ENCODE results near the gene FBXO24.

The FBXO24 gene

DNA sequence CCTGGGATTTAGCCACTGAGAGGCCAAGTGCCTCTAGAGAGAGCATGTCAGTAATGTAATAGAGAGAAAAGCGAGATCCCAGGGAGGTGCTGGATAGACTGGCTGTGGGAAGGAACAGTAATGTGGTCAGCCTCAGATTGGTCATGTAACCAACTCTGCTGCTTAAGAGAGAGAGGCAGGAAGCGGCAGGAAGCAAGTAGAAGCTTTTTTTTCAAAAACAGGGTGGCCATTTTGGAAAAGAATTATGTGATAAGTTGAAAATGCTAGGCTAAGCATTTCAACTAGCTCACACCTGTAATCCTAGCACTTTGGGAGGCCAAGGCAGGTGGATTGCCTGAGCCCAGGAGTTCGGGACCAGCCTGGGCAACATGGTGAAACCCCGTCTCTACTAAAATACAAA is 12.3 kb downstream of the FBXO24 start:
- DNase-seq, result no peak

DNA sequence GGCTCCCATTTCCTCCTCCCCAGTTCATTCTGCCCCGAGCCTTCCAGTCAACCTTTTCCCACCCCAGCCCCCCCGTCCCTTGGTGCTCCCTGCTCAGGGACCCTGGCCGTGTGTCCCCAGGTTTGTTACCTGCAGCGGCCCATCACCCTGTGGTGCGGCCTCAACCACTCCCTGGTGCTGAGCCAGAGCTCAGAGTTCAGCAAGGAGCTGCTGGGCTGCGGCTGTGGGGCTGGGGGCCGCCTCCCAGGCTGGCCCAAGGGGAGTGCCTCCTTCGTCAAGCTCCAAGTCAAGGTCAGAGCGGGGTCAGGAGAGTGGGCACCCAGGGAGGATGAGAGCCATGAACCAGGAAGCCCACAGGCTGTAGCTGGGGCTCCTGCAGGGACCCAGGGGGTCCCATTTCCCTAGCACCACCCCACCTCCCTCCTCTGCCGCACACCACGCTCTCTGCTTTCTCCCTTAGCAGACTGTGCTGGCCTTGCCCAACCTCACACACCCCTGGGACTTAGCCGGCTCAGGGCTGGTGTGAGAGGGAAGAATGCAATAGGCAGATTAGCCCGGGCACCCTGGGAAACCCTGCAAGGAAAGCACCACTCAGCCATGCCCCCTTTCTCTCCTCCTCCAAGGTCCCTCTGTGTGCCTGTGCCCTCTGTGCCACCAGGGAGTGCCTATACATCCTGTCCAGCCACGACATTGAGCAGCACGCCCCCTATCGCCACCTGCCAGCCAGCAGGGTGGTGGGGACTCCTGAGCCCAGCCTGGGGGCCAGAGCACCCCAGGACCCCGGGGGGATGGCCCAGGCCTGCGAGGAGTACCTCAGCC is 14.0 kb downstream of the FBXO24 start:
- DNase-seq, result no peak

DNA sequence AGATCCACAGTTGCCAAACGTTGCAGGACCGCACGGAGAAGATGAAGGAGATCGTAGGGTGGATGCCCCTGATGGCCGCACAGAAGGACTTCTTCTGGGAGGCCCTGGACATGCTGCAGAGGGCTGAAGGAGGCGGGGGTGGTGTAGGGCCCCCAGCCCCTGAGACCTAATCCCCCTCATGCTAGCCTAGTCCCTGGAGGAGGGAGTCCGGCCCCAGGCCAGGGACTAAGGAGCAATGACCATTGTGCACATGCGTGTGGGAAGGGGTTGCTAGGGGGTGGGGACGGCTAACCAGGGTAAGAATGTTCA is 14.6 kb downstream of the FBXO24 start:
- DNase-seq, result no peak

DNA sequence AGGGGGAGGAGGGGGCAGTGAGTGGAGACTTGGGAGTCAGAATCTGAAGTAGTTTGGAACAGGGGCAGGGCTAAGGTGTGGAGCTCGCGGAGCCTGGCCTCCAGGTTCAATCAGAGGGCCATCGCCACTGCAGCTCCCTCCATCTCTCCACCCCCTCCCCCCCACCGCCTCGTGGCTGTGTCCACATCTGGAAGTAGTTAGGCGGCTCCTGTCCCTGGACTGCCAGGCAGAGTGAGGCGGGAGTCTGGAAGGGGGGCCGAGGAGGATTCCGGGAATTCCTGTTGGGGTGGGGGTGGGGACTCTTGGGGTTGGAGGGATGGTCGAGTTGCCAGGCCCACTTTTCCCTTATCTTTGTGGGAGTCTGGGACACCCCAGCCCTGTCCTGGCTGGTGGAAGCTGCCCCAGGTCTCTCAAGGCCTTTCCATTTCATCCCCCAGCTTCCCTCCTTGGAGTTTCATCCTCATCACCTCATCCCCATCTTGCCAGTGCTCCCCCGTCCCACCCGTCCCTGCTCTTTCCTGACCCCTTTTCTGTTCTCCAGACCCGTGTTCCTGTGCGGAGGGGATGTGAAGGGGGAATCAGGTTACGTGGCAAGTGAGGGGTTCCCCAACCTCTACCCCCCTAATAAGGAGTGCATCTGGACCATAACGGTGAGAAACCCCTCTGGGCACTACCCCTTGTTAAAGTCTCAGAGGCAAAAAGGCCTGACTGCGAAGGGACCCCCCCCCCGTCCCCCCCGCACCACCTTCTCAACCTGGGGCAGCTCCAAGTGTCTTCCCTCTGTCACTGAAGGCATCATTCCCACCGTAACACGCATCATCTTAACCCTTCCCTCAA is 17.0 kb downstream of the FBXO24 start:
- DNase-seq, result no peak

DNA sequence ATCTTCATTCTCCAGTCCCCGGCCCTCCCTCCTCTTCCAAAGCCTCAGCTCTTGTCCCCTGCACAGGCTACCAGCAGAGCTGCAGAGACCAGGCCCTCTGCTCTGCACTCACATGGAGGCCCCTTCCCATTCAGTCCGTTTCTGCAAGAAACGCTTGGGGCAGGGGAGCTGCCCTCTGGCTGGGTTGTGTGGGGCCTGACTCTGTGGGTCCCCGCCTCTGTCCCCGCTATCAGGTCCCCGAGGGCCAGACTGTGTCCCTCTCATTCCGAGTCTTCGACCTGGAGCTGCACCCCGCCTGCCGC is 17.5 kb downstream of the FBXO24 start:
- DNase-seq, result no peak

DNA sequence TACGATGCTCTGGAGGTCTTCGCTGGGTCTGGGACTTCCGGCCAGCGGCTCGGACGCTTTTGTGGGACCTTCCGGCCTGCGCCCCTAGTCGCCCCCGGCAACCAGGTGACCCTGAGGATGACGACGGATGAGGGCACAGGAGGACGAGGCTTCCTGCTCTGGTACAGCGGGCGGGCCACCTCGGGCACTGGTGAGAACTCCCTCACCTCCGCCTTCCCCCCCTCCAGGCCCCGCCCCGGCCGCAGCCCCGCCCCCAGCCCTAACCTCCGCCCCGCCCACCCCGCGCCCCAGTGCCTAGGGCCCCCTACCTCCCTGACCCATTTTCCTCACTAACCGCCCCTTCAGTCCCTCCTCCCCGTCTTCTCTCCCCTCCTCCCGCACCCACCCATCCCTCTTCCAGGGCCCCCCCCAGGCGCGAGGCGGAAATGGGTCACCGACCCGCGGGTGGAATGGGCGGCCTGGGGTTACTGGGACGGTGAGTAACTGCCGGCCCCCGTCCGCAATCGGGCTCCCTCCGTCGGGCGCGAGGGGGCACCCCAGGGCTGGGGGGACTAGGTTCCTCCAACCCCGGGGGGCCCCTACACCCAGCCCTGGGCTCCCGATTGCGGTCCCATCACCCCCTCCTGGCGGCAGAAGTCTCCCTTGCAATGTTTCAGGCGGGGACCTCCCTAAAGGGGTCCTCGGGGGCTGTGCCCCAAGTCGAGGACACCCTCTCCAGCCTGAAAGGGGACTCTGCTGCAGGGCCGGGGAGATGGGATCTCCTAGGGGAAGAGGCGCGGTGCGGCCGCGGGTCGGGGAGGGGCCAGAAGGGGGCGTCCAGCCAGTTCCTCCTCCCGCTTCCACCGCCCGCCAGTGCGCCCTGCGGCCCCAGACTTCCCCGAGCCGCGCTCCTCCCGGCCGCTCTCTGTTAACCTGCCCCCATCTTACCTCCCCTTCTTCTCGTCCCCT is 18.2 kb downstream of the FBXO24 start:
- DNase-seq, result peak; percentile 17

DNA sequence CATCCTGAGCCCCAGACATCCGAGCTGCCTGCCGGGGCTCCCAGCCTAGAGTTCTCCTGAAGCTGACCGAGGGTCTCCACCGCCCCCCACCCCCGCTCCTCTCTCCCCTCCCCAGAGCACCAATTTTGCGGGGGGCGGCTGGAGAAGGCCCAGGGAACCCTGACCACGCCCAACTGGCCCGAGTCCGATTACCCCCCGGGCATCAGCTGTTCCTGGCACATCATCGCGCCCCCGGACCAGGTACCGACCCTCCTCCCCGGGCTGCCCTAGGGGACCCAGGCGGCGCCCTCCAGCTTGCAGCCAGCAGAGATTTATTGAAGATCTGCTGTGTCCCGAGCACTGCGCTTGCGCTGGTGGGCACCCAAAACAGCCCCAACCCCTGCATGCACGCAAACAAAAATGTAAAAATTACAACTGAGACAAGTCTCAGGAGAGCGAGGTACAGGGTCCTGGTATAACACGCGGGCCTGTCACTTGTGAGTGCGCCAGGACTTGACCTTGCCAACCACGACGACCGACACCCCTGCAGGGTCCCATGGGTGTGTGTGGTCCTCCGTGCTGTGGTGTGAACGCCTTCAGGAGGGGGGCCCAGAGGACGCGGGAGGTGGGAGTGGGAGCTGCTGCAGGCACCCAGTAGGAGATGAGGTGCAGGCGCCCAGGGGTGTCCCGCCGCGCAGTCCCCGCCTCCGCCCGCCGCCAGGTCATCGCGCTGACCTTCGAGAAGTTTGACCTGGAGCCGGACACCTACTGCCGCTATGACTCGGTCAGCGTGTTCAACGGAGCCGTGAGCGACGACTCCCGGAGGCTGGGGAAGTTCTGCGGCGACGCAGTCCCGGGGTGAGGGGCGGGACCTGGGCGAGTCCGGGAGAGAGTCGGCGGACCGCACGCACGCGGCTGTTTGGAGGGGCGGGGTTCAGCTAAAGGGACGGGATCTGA is 19.1 kb downstream of the FBXO24 start:
- DNase-seq, result no peak

DNA sequence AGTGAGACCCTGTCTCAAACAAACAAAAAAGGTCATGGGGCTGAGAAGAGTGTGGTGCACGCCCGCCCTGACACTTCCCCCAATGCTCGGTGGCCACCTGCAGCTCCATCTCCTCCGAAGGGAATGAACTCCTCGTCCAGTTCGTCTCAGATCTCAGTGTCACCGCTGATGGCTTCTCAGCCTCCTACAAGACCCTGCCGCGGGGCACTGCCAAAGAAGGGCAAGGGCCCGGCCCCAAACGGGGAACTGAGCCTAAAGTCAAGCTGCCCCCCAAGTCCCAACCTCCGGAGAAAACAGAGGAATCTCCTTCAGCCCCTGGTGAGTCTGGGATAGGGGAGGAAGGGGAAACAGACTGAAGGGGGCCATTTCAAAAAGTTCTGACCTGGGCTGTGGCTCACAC is 20.2 kb downstream of the FBXO24 start:
- DNase-seq, result no peak

DNA sequence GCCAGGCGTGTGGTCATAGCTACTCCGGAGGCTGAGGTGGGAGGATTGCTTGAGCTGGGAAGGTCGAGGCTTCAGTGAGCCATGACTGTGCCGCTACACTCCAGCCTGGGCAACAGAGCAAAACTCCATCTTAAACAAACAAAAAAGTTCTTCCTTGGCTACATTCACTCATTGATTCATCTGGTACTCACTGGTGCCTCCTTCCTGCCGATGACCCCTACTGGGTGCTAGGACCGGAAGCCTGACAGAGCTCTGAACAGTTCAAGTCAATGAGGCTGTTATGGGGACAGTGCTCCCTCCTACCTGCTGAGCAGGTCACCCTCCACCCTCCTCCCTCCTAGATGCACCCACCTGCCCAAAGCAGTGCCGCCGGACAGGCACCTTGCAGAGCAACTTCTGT is 21.0 kb downstream of the FBXO24 start:
- no peak for DNase-seq

DNA sequence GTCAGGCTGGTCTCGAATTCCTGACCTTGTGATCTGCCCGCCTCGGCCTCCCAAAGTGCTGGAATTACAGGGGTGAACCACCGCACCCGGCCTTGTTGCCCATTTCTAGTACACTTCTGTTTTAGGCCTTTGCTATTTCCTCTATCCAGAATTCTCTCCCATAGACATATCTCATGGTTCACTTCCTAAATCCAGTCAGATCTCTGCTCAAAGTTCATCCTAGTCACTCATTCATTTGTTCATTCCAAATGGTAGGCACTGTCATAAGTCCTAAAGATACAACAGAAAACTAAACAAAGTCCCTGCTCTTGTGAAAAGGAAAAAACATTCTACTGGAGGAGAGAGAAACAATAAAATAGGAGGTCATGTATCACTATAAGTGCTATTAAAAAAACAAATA is 23.8 kb downstream of the FBXO24 start:
- DNase-seq, result no peak

DNA sequence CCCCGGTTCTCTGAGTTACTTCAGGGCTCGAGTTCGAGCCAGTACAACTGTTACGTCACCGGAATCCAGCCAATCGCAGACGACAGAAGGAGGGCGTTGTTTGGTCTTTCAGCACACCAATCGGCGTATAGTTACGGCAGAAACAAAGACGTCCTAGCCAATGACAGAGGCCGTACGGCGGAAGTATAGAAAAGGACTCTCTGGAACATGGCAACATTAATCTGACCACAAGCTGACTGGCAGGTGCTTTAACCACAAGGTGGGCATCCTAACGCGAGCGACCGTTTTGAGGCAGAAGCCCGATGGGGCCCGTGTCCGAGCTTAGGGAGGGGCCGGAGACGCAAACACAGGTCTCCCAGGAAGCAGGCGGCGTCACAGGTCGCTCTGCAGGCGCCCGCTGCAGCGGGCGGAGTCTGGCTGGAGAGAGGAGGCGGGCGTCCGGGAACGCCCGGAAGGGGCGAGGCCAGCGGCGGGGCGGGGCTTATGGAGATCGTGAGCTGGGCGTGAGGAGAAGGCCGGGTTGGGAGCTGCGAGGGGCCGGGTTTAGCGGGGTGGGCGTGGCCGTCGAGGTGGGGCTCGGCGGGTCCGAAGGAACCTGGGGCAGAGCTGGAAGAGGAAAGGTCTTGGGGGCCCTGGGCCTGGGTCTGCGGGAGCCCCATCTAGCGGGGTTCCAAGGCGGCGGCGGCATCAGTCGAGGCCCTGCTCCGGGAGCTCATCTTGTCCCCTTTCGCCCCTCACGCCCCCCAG is 26.0 kb downstream of the FBXO24 start, which contains the start of gene MOSPD3:
TSS of gene MOSPD3 (plus strand) at position 558 of the 747 bp plus-strand sequence. CDS start 252 bp downstream, outside the sequence.
- DNase-seq, result peak; percentile 95

DNA sequence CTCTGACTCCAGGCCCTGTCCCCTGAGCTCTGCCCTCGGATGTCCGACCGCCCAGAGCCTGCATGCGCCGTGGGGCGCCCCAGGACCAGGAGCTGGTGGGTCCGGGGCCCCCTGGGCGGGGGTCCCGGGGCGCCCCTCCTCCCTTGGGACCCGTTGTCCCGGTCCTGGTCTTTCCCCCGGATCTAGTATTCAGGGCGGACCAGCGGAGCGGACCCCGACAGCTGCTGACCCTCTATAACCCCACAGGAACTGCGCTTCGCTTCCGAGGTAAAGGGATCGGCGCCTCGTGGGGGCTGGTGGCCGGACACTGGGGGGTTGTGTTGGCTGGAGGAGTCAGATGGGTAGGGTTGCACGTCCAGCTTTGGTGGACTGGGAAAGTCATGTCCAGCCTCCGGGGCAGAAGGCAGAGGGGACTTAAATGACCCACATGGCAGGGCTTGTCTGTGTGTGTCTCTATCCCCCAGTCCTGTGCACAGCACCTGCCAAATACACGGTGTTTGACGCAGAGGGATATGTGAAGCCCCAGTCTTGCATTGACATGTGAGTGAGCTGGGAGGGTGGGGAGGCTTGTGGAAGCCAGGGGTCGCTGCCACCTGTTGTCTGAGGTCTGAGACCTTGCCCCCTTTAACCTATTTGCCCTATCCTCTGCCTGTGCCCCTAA is 26.7 kb downstream of the FBXO24 start:
- no peak for DNase-seq

DNA sequence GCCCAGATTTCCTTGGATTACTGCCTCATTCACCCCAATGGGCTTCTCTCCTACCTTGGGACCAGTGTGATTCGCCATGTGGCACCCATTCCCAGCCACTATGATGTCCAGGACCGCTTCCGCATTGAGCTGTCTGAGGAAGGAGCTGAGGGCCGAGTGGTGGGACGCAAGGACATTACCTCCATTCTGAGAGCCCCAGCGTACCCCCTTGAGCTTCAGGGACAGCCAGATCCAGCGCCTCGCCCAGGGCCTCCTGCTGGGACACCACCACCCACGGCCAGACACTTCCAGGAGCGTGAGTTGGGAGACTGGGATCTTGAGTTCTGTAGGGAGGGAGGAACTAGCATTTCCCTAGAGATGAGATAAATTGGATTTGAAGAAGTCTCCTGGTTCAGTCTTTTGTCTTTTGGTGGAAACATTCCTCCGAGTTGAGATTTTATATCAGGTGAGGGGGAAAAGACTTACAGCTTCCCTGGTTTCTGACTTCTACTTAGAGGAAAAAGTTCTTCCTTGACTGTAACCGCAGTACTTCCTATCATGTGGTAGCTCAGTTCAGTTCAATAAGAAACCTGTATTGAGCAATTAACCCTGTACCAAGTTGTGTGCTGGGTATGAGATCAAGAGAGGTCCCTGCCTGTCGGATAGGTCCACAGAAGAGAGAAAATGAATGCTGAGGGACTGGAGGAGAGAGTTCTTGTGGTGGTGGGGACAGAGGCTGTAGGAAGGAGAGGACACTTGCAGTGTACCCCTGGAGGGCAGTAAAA is 27.5 kb downstream of the FBXO24 start:
- DNase-seq, result no peak

DNA sequence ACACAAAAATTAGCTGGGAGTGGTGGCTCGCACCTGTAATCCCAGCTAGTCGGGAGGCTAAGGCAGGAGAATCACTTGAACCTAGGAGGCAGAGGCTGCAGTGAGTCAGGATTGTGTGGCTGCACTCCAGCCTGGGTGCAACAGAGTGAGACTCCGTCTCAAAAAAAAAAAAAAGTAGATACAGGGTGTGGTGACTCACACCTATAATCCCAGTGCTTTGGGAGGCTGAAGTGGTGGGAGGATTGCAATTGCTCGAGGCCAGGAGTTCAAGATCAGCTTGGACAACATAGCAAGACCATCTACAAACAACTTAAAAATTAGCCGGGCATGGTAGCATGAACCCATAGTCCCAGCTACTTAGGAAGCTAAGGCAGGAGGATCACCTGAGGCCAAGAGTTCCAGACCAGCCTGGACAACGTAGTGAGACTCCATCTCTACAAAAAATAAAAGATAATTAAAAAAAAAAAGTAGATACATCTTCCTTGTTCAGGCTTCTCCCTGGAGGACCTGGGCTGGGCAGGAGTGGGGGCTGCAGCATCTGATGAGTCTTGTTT is 28.3 kb downstream of the FBXO24 start:
- DNase-seq, result no peak

DNA sequence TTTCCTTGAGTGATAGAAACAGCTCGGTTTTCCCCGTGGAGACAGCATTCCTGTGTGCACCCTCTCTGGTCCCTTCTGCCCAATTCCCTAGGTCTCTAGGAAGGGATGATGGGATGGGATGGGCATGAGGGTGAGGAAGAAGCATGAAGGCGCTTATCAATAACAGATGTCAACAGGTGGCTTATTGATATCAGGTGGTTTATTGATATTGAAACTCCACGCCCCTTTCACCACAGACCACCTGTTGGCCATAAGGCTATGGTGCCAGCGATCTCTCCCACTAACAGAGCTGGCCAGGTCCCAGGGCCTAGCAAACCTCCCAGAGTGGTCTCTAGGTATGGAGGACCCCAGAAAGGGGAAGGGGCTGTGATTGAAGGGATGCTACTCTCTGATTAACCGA is 34.1 kb downstream of the FBXO24 start:
- DNase-seq, result no peak

DNA sequence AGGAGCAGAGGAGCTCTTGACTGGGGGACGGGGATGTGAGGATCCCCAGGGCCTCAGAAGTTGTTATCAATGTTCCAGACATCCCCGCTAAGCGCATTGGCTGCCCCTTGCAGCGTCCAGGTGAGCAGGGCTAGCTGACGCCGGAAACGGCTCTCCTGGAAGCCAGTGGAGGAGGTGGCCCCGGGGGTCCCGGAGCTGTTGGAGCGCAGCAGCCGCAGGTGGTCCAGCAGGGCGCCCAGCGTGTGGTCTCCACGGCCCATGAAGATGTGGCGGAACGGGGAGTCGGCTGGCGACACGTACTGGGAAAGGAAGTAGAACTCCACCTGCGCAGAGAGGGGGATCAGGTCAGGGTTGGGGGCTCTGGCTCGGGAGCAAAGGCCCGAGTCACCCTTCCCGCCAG is 34.7 kb downstream of the FBXO24 start:
- no peak for DNase-seq

DNA sequence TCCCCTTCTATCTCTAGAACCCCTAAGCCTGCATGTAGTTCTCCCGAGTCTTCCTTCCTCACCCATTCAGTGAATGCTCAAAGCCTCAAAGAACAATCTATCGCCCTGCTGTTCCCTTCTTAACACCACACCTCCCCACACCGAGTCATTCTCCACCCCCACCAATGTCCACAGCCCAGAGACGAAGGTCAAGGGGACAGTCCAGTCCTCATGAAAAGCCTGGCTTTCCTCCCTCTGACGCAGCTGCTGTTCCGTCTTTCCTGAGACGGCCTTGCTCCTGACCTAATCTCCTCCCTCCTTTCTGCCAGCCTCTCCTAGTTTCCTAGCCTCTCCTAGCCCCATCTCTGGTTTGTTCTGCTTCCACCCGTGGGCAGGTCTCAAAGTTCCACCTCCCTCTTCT is 35.4 kb downstream of the FBXO24 start:
- DNase-seq, result no peak

DNA sequence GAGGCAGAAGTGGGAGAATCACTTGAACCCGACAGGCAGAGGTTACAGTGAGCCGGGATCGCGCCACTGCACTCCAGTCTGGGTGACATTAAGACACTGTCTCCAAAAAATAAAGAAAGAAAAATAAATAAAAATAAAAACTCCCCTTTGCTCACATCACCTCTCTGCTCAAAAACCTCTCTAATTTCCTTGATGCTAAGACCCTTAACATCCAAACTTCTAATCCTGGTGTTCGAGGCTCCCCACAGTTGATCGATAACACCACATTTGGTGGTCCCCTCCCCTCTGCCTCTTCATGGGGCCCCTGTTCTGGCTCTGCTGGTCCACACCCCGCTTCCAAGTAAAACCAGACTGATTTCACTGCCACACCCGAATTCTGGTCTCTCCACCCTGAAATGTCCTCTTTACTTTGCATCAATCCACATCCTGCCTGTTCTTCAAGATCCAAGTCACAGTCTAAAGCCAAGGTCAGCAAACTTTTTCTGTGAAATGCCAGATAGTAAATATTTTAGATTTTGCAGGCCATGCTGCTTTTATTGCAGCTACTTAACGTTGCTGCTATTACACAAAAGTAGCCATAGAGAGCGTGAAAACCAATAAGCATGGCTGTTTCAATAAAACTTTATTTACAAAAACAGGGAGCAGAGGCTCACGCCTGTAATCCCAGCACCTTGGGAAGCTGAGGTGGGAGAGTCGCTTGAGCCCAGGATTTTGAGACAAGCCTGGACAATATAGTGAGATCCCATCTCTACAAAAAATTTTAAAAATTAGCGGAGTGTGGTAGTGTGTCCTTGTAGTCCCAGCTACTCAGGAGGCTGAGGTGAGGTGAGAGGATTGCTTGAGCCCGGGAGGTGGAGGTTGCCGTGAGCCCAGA is 38.1 kb downstream of the FBXO24 start:
- DNase-seq, result no peak

DNA sequence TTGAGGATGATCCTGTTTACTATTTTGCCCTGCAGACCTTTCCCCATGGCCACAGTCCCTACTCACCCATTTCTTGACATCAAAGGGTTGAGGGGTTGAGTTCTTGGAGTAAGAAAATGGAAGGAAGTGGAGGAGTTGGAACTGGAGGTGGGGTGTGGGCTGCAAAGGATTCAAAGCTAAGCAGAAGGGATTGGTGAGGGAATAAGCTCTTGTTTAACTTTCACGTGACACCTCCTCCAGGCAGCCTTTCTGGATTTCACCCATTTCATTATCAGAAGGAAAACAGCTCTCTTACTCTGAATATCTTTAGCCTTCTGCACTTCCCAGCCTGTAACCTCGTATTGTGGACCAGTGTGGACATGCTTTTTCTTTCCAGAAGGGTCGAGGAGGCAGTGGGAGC is 39.9 kb downstream of the FBXO24 start:
- DNase-seq, result no peak
